OCI-LY7 (cell line): Measurements from ENCODE around the gene C22orf31. TPM values are rescaled to one million over a fixed set of nuclear protein-coding genes. Genes with fewer than 3 reads are reported as not detected.

Source experiments
- BruUV-seq: library from RNA; stranded (reverse); fragments of 400-500 nt; replicated peaks from 2 replicates; lab custom pipeline; 2021; lab: Mats Ljungman, UMichigan
- CTCF ChIA-PET: fragments of 300-600 bp; sonication (Branson Sonifier 250); formaldehyde crosslinking; loops from one replicate; lab custom pipeline; 2022; ENCODE audit warnings: antibody characterized with exemption; ENCODE audit not compliant: unreplicated experiment; lab: Charles Lee
- POLR2A ChIA-PET: fragments of 300-600 bp; sonication (Branson Sonifier 250); formaldehyde crosslinking; loops from one replicate; lab custom pipeline; 2022; ENCODE audit warnings: antibody characterized with exemption; lab: Charles Lee
- DNase-seq: peaks from one replicate; pipeline ENCODE4 v3.0.0-alpha.2; 2015; ENCODE audit warnings: low spot score
- H2AFZ ChIP-seq: fragments of 200-600 bp; sonication (generic), shearing (Covaris generic); 2 replicates; pipeline ENCODE4 v1.6.1; 2014; ENCODE audit warnings: mild to moderate bottlenecking, antibody characterized with exemption, low read length, moderate library complexity
- H3K27ac ChIP-seq: fragments of 200-600 bp; sonication (generic); 2 replicates; pipeline ENCODE4 v1.5.1; 2014; ENCODE audit warnings: mixed run types, low read depth, mild to moderate bottlenecking, moderate library complexity, low read length, inconsistent platforms; ENCODE audit not compliant: poor library complexity, severe bottlenecking
- H3K36me3 ChIP-seq: fragments of 200-600 bp; sonication (generic); 2 replicates; pipeline ENCODE4 v1.6.1; 2014; ENCODE audit warnings: mild to moderate bottlenecking, antibody characterized with exemption, low read length, moderate library complexity, mixed read lengths; ENCODE audit not compliant: insufficient read depth
- H3K4me1 ChIP-seq: fragments of 200-600 bp; sonication (generic); 2 replicates; pipeline ENCODE4 v1.5.1; 2014; ENCODE audit warnings: mild to moderate bottlenecking, low read length; ENCODE audit not compliant: insufficient read depth, poor library complexity, severe bottlenecking
- H3K4me2 ChIP-seq: fragments of 200-600 bp; sonication (generic); 2 replicates; pipeline ENCODE4 v1.6.1; 2014; ENCODE audit warnings: mild to moderate bottlenecking, low read length
- H3K4me3 ChIP-seq: fragments of 200-600 bp; sonication (generic); 2 replicates; pipeline ENCODE4 v1.5.1; 2014; ENCODE audit warnings: mild to moderate bottlenecking, low read depth, low read length; ENCODE audit not compliant: poor library complexity, severe bottlenecking
- H3K79me2 ChIP-seq: fragments of 200-600 bp; sonication (generic); 2 replicates; pipeline ENCODE4 v1.6.1; 2016; ENCODE audit warnings: low read depth, mild to moderate bottlenecking, low read length, moderate library complexity, mixed read lengths; ENCODE audit not compliant: insufficient read depth
- H3K9me2 ChIP-seq: fragments of 200-600 bp; sonication (generic); 2 replicates; pipeline ENCODE4 v1.6.1; 2016; ENCODE audit warnings: mild to moderate bottlenecking, low read length, mixed read lengths; ENCODE audit not compliant: insufficient read depth
- H3K9me3 ChIP-seq: fragments of 200-600 bp; sonication (generic); 2 replicates; pipeline ENCODE4 v1.6.1; 2014; ENCODE audit warnings: mild to moderate bottlenecking, mixed run types, low read length, mixed read lengths
- H4K20me1 ChIP-seq: fragments of 200-600 bp; sonication (generic); 2 replicates; pipeline ENCODE4 v1.6.1; 2014; ENCODE audit warnings: mild to moderate bottlenecking, antibody characterized with exemption, low read length, moderate library complexity, mixed read lengths; ENCODE audit not compliant: insufficient read depth
- EZH2phosphoT487 ChIP-seq: fragments of 200-600 bp; sonication (generic); IDR thresholded peaks from 2 replicates; pipeline ENCODE4 v1.6.1; 2018; ENCODE audit warnings: low read depth, borderline replicate concordance, mild to moderate bottlenecking, mixed run types, antibody characterized with exemption, low read length, moderate library complexity, mixed read lengths
- intact Hi-C: fragments of 100-400 bp; cut with micrococcal nuclease; formaldehyde crosslinking; loops from one replicate; pipeline ENCODE4 v1.10.0; 2022; ENCODE audit not compliant: unreplicated experiment
- total RNA-seq, 2 experiments: library from RNA; depleted of rRNA in 1 of 2; stranded (reverse); fragments of >200 nt in 1 of 2; shearing (Covaris generic) in 1 of 2; gene quantifications; 2 replicates each; pipeline ENCODE4 v1.2.3, GENCODE V29; 2014 to 2022
- TF ChIP-seq, protein P1 (sequence below): fragments of 200-600 bp; sonication (generic); conservative IDR thresholded peaks from 2 replicates; pipeline ENCODE4 v1.5.1; 2014; ENCODE audit warnings: mild to moderate bottlenecking, antibody characterized with exemption, low read length, moderate library complexity, mixed read lengths

The C22orf31 gene
- total RNA-seq, 2 experiments from 2014 or later = not detected

- Histone ChIP-seq H3K4me2 (no peak overlapping the region), H3K4me3 (no peak overlapping the region), H3K4me1 (no peaks in the 10 kb centered on the region), H2AFZ (no peak overlapping the region), H3K36me3 (no peaks in the 10 kb centered on the region), H4K20me1 (no peaks in the 10 kb centered on the region), H3K9me2 (no peaks in the 10 kb centered on the region), H3K27ac (no peak overlapping the region), H3K79me2 (no peaks in the 10 kb centered on the region), H3K9me3 (no peaks in the 10 kb centered on the region)
- TF ChIP-seq EZH2phosphoT487 = no peak
- TF ChIP-seq, protein P1, sequence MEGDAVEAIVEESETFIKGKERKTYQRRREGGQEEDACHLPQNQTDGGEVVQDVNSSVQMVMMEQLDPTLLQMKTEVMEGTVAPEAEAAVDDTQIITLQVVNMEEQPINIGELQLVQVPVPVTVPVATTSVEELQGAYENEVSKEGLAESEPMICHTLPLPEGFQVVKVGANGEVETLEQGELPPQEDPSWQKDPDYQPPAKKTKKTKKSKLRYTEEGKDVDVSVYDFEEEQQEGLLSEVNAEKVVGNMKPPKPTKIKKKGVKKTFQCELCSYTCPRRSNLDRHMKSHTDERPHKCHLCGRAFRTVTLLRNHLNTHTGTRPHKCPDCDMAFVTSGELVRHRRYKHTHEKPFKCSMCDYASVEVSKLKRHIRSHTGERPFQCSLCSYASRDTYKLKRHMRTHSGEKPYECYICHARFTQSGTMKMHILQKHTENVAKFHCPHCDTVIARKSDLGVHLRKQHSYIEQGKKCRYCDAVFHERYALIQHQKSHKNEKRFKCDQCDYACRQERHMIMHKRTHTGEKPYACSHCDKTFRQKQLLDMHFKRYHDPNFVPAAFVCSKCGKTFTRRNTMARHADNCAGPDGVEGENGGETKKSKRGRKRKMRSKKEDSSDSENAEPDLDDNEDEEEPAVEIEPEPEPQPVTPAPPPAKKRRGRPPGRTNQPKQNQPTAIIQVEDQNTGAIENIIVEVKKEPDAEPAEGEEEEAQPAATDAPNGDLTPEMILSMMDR = no peak
- ChIA-PET POLR2A (interaction anchor here (0.5 kb wide), 1 partner anchor 41 kb away, joined by 5 read pairs; no protein-coding TSS in a partner anchor), CTCF (no interaction called here)
- intact Hi-C loops = no loop called here
- no TSS peak for BruUV-seq
- DNase-seq = no peak
These were observed 32.2 kb downstream of the C22orf31 start for GRCh38 chr22:29029202-29030000.

DNA sequence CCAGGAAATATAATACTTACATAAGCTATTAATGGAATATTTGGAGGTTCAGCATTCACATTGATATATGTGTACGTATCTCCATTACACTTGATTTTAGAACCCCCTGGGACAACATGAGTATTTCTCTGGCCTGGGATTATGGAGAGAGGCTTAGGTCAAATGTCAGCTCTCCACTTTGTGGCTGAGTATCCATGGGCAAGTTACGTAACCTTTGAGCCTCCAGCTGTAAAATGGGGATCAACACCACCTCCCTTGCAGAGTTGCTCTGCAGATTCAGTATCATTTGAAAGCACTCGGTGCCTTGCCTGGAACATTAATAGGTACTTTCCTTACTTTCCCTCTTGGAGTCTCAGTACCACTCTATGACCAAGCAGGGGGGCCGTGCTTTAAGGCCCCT is 33.2 kb downstream of the C22orf31 start:
- Histone ChIP-seq H3K27ac (no peak overlapping the region), H3K9me2 (no peaks in the 10 kb centered on the region), H2AFZ (no peak overlapping the region), H3K79me2 (no peaks in the 10 kb centered on the region), H3K4me1 (no peaks in the 10 kb centered on the region), H3K36me3 (no peaks in the 10 kb centered on the region), H4K20me1 (no peaks in the 10 kb centered on the region), H3K9me3 (no peaks in the 10 kb centered on the region), H3K4me2 (no peak overlapping the region), H3K4me3 (no peak overlapping the region)
- no peak for DNase-seq
- no TSS peak for BruUV-seq
- CTCF ChIA-PET = no interaction called here
- POLR2A ChIA-PET = no interaction called here
- TF ChIP-seq EZH2phosphoT487 = no peak
- TF ChIP-seq, protein P1 = no peak
- intact Hi-C loops = no loop called here

GRCh38 chr22:29026579-29026978 is 35.1 kb downstream of the C22orf31 start:
- no peak overlapping the region for H3K4me3 ChIP-seq
- ChIA-PET CTCF (no interaction called here), POLR2A (no interaction called here)
- no peak overlapping the region for H2AFZ ChIP-seq
- no peaks in the 10 kb centered on the region for H3K9me2 ChIP-seq
- H4K20me1 ChIP-seq = no peaks in the 10 kb centered on the region
- H3K36me3 ChIP-seq = no peaks in the 10 kb centered on the region
- H3K9me3 ChIP-seq = no peaks in the 10 kb centered on the region
- no peaks in the 10 kb centered on the region for H3K79me2 ChIP-seq
- intact Hi-C loops = no loop called here
- TF ChIP-seq, protein P1 = no peak
- no peak for TF ChIP-seq EZH2phosphoT487
- no peak overlapping the region for H3K27ac ChIP-seq
- H3K4me2 ChIP-seq = no peak overlapping the region
- H3K4me1 ChIP-seq = no peaks in the 10 kb centered on the region
- DNase-seq = no peak
- BruUV-seq = no TSS peak
